ENCODE results near the gene KCNK1. TPM values are rescaled to one million over a fixed set of nuclear protein-coding genes. Genes with fewer than 3 reads are reported as not detected.

Gene KCNK1
- total and polyA plus RNA-seq, 8 donors, result 4.3 to 16.3 (median 5.4) TPM

GRCh38 chr1:233570216-233570615 lies 43.7 kb upstream of the KCNK1 start:
- Histone ChIP-seq H3K4me3 (no peak overlapping the region), H3K9me3 (peaks cover 0 to under 1% of the 10 kb centered on the region in 2 donors), H3K36me3 (no peaks in the 10 kb centered on the region), H3K4me1 (no peaks in the 10 kb centered on the region), H3K27me3 (no peaks in the 10 kb centered on the region), H3K27ac (no peak overlapping the region)
- ATAC-seq (no peak), DNase-seq (no peak)
- intact Hi-C loops (cut with DNase I), result no loop called here
- TF ChIP-seq, protein P1, sequence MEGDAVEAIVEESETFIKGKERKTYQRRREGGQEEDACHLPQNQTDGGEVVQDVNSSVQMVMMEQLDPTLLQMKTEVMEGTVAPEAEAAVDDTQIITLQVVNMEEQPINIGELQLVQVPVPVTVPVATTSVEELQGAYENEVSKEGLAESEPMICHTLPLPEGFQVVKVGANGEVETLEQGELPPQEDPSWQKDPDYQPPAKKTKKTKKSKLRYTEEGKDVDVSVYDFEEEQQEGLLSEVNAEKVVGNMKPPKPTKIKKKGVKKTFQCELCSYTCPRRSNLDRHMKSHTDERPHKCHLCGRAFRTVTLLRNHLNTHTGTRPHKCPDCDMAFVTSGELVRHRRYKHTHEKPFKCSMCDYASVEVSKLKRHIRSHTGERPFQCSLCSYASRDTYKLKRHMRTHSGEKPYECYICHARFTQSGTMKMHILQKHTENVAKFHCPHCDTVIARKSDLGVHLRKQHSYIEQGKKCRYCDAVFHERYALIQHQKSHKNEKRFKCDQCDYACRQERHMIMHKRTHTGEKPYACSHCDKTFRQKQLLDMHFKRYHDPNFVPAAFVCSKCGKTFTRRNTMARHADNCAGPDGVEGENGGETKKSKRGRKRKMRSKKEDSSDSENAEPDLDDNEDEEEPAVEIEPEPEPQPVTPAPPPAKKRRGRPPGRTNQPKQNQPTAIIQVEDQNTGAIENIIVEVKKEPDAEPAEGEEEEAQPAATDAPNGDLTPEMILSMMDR (IDR thresholded peaks at IDR 0.05), result no peak

- no peaks in the 10 kb centered on the region for H3K27me3 ChIP-seq
- TF ChIP-seq, protein P1 (IDR thresholded peaks at IDR 0.05), result no peak
- no peaks in the 10 kb centered on the region for H3K4me1 ChIP-seq
- no peaks in the 10 kb centered on the region for H3K36me3 ChIP-seq
- ATAC-seq (no peak), DNase-seq (no peak)
- no peaks in the 10 kb centered on the region for H3K9me3 ChIP-seq
- intact Hi-C loops (cut with DNase I), result no loop called here
- no peak overlapping the region for H3K4me3 ChIP-seq
- H3K27ac ChIP-seq, result no peak overlapping the region
Observed at GRCh38 chr1:233570706-233571105, 43.2 kb upstream of the KCNK1 start.

DNA sequence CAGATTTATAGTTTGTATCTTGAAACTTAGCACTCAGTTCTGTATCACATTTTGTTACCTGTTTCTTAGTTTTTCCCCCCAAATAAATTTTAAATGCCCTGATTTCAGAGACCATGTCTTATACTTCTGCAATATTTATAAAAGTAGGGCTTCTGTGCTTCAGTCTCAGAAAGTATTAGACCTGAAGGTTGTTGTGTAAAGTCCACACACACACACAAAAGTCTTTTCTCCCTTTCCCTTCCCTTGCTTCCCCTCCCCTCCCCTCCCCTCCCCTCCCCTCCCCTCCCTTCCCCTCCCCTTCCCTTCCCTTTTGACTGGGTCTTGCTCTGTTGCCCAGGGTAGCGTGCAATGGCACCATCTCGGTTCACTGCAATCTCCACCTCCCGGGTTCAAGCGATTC lies 41.0 kb upstream of the KCNK1 start:
- Histone ChIP-seq H3K36me3 (no peaks in the 10 kb centered on the region), H3K9me3 (no peaks in the 10 kb centered on the region), H3K4me3 (no peak overlapping the region), H3K27me3 (no peaks in the 10 kb centered on the region), H3K27ac (no peak overlapping the region), H3K4me1 (no peaks in the 10 kb centered on the region)
- TF ChIP-seq, protein P1 (IDR thresholded peaks at IDR 0.05), result no peak
- intact Hi-C loops (cut with DNase I), result no loop called here
- no peak for DNase-seq
- no peak for ATAC-seq

GRCh38 chr1:233575450-233575849 lies 38.5 kb upstream of the KCNK1 start:
- H3K9me3 ChIP-seq, result no peaks in the 10 kb centered on the region
- intact Hi-C loops (cut with DNase I), result no loop called here
- H3K4me1 ChIP-seq, result no peaks in the 10 kb centered on the region
- TF ChIP-seq, protein P1 (IDR thresholded peaks at IDR 0.05), result no peak
- DNase-seq, result no peak
- no peak overlapping the region for H3K27ac ChIP-seq
- ATAC-seq, result no peak
- no peak overlapping the region for H3K4me3 ChIP-seq
- H3K36me3 ChIP-seq, result no peaks in the 10 kb centered on the region
- H3K27me3 ChIP-seq, result no peaks in the 10 kb centered on the region

DNA sequence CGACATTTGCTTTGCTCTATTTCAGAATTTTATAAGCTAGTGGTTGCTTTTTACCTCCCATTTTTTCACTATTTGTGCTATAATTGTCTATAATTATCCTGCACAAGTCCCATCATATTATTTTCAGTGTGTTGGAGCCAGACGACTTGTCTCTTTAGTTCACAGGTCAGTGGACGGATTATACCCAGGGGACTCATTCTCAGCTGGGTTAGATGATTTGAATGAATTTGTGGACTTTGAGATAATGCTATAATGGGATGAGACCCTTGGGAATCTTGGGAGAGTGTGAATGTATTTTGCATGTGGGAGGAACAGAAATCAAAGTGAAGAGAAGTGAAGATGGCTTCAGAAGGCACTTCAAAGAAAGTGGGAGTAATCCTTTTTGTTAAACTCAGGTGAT lies 31.5 kb upstream of the KCNK1 start:
- Histone ChIP-seq H3K36me3 (no peaks in the 10 kb centered on the region), H3K9me3 (peaks cover 0 to 2% of the 10 kb centered on the region in 2 donors), H3K4me3 (no peak overlapping the region), H3K4me1 (no peaks in the 10 kb centered on the region), H3K27me3 (no peaks in the 10 kb centered on the region), H3K27ac (no peak overlapping the region)
- DNase-seq (no peak), ATAC-seq (no peak)
- intact Hi-C loops (cut with DNase I), result no loop called here
- TF ChIP-seq, protein P1 (IDR thresholded peaks at IDR 0.05), result no peak
